Naive thymus-derived CD4-positive, alpha-beta T cell (primary cell): ENCODE data around the gene ULK4. TPM values are rescaled to one million over a fixed set of nuclear protein-coding genes. Genes with fewer than 3 reads are reported as not detected.

ENCODE experiments used
- ATAC-seq: fragments of 150-1000 bp; cut with Tn5 transposase; 2 replicates; pipeline ENCODE4 v1.10.0; 2021; ENCODE audit warnings: mild to moderate bottlenecking, moderate library complexity
- CTCF ChIA-PET: fragments of 350-600 bp; sonication (Branson Sonifier 250); formaldehyde crosslinking; loops from one replicate; lab custom pipeline; 2021; ENCODE audit warnings: antibody characterized with exemption; lab: Charles Lee
- POLR2A ChIA-PET: fragments of 350-600 bp; sonication (Branson Sonifier 250); formaldehyde crosslinking; loops from one replicate; lab custom pipeline; 2021; ENCODE audit warnings: antibody characterized with exemption, inconsistent platforms; lab: Charles Lee
- DNase-seq, 9 donors: peaks; one replicate each; pipeline versions ENCODE4 v3.0.0 to v3.0.0-alpha.2; 2020 to 2022; ENCODE audit warnings: mixed read lengths in 1 of 9
- H3K27ac ChIP-seq: one replicate; pipeline ENCODE4 v1.7.0; 2013; ENCODE audit warnings: mild to moderate bottlenecking, low read depth, low read length, moderate library complexity
- H3K27me3 ChIP-seq, 2 donors: one replicate each; pipeline ENCODE4 v1.7.0; 2013; ENCODE audit warnings: low read length in 2 of 2, mild to moderate bottlenecking in 2 of 2, moderate library complexity in 2 of 2; ENCODE audit not compliant: control insufficient read depth in 2 of 2, insufficient read depth in 2 of 2
- H3K36me3 ChIP-seq, 3 experiments: 1 replicate in 2 of 3; 2 replicates in 1 of 3; pipeline ENCODE4 v1.7.0; 2013; ENCODE audit warnings: low read length in 3 of 3, mild to moderate bottlenecking in 3 of 3, moderate library complexity in 1 of 3; ENCODE audit not compliant: insufficient read depth in 3 of 3, control insufficient read depth in 2 of 3
- H3K4me1 ChIP-seq, 2 donors: one replicate each; pipeline ENCODE4 v1.7.0; 2013; ENCODE audit warnings: low read length in 2 of 2, mild to moderate bottlenecking in 2 of 2, moderate library complexity in 1 of 2; ENCODE audit not compliant: control insufficient read depth in 2 of 2, insufficient read depth in 2 of 2
- H3K4me3 ChIP-seq: 2 replicates; pipeline ENCODE4 v1.7.0; 2013; ENCODE audit warnings: mild to moderate bottlenecking, low read length
- H3K9me3 ChIP-seq, 3 experiments: 1 replicate in 2 of 3; 2 replicates in 1 of 3; pipeline ENCODE4 v1.7.0; 2013; ENCODE audit warnings: low read length in 3 of 3; ENCODE audit not compliant: control insufficient read depth in 2 of 3
- H3K27ac Mint-ChIP-seq, 9 donors: one replicate each; pipeline ENCODE4 v1.8.0; 2020 to 2022; ENCODE audit warnings: mixed read lengths in 9 of 9, mild to moderate bottlenecking in 8 of 9, moderate library complexity in 5 of 9, inconsistent platforms in 2 of 9
- H3K27me3 Mint-ChIP-seq, 5 donors: one replicate each; pipeline ENCODE4 v1.8.0; 2021 to 2022; ENCODE audit warnings: mixed read lengths in 5 of 5, mild to moderate bottlenecking in 1 of 5
- H3K36me3 Mint-ChIP-seq, 5 donors: one replicate each; pipeline ENCODE4 v1.8.0; 2020 to 2022; ENCODE audit warnings: mixed read lengths in 5 of 5, mild to moderate bottlenecking in 3 of 5, inconsistent platforms in 1 of 5
- H3K4me1 Mint-ChIP-seq, 7 donors: one replicate each; pipeline ENCODE4 v1.8.0; 2020 to 2022; ENCODE audit warnings: mixed read lengths in 7 of 7, mild to moderate bottlenecking in 3 of 7, inconsistent platforms in 1 of 7
- H3K4me3 Mint-ChIP-seq, 10 donors: one replicate each; pipeline ENCODE4 v1.8.0; 2020 to 2022; ENCODE audit warnings: mild to moderate bottlenecking in 10 of 10, mixed read lengths in 10 of 10, moderate library complexity in 6 of 10, inconsistent platforms in 2 of 10
- H3K9me3 Mint-ChIP-seq, 11 donors: one replicate each; pipeline ENCODE4 v1.8.0; 2020 to 2022; ENCODE audit warnings: mixed read lengths in 11 of 11, mild to moderate bottlenecking in 4 of 11, inconsistent platforms in 1 of 11, moderate library complexity in 1 of 11
- intact Hi-C, 2 donors: fragments of 100-400 bp; cut with micrococcal nuclease; formaldehyde crosslinking; loops; one replicate each; pipeline ENCODE4 v1.15.1; 2023
- polyA plus RNA-seq, 2 donors: library from polyadenylated mRNA; unstranded; fragments of 300-500 nt; fragmentation: Illumina TruSeq; gene quantifications; one replicate each; pipeline ENCODE4 v1.2.3, GENCODE V29; 2021
- total RNA-seq, 6 experiments: library from RNA in 5 of 6; stranded (reverse) in 5 of 6; gene quantifications; 1 replicate in 5 of 6; 2 replicates in 1 of 6; pipeline ENCODE4 v1.2.3 and lab custom pipeline; 2021 to 2026

The ULK4 gene
- total and polyA plus RNA-seq, 7 experiments from 2014 or later: 6.6 to 22.3 (median 18.9) TPM

GRCh38 chr3:41833628-41834027, 128.3 kb downstream of the ULK4 start:
- no peaks in the 10 kb centered on the region for H3K9me3 ChIP-seq
- Mint-ChIP-seq H3K4me1 (peaks cover 0 to 11% (median 0%) of the 10 kb centered on the region in 7 donors), H3K9me3 (peaks cover 0 to 38% (median 11%) of the 10 kb centered on the region in 11 donors), H3K4me3 (no peak overlapping the region), H3K27ac (no peak overlapping the region), H3K27me3 (no peaks in the 10 kb centered on the region), H3K36me3 (peaks cover 1 to 61% (median 61%) of the 10 kb centered on the region in 5 donors)
- H3K4me3 ChIP-seq: no peak overlapping the region
- no peaks in the 10 kb centered on the region for H3K27me3 ChIP-seq
- H3K36me3 ChIP-seq: peaks cover 0 to 3% (median 0%) of the 10 kb centered on the region in 3 experiments
- no peak for DNase-seq
- ChIA-PET CTCF (no interaction called here), POLR2A (no interaction called here)
- no peak overlapping the region for H3K27ac ChIP-seq
- no peak for ATAC-seq
- intact Hi-C loops: no loop called here
- no peaks in the 10 kb centered on the region for H3K4me1 ChIP-seq

GRCh38 chr3:41819236-41819635, 142.7 kb downstream of the ULK4 start:
- intact Hi-C loops: no loop called here
- no peak for ATAC-seq

GRCh38 chr3:41808618-41809017, 153.3 kb downstream of the ULK4 start:
- CTCF ChIA-PET: no interaction called here
- Histone ChIP-seq H3K9me3 (no peaks in the 10 kb centered on the region), H3K27ac (no peak overlapping the region), H3K4me1 (no peaks in the 10 kb centered on the region), H3K27me3 (no peaks in the 10 kb centered on the region), H3K4me3 (no peak overlapping the region), H3K36me3 (no peaks in the 10 kb centered on the region)
- Mint-ChIP-seq H3K4me1 (no peaks in the 10 kb centered on the region), H3K4me3 (no peak overlapping the region), H3K9me3 (peaks cover 0 to 14% (median 5%) of the 10 kb centered on the region in 11 donors), H3K27me3 (no peaks in the 10 kb centered on the region), H3K27ac (no peak overlapping the region), H3K36me3 (peaks cover 0 to 39% (median 28%) of the 10 kb centered on the region in 5 donors)
- DNase-seq (no peak), ATAC-seq (no peak)
- POLR2A ChIA-PET: no interaction called here
- intact Hi-C loops: no loop called here

More at GRCh38 chr3:41819236-41819635, 142.7 kb downstream of the ULK4 start:
- Mint-ChIP-seq H3K9me3 (peaks cover 0 to 4% (median 0%) of the 10 kb centered on the region in 11 donors), H3K4me1 (peaks cover 0 to 2% (median 0%) of the 10 kb centered on the region in 7 donors), H3K27ac (no peak overlapping the region), H3K36me3 (peaks cover 0 to 62% (median 51%) of the 10 kb centered on the region in 5 donors), H3K4me3 (no peak overlapping the region), H3K27me3 (no peaks in the 10 kb centered on the region)
- ChIA-PET POLR2A (no interaction called here), CTCF (no interaction called here)
- Histone ChIP-seq H3K4me1 (no peaks in the 10 kb centered on the region), H3K9me3 (no peaks in the 10 kb centered on the region), H3K36me3 (no peaks in the 10 kb centered on the region), H3K4me3 (no peak overlapping the region), H3K27ac (no peak overlapping the region), H3K27me3 (no peaks in the 10 kb centered on the region)
- no peak for DNase-seq

- Mint-ChIP-seq H3K27me3 (no peaks in the 10 kb centered on the region), H3K4me1 (no peaks in the 10 kb centered on the region), H3K9me3 (peaks cover 0 to 14% (median 5%) of the 10 kb centered on the region in 11 donors), H3K4me3 (no peak overlapping the region), H3K36me3 (peaks cover 0 to 36% (median 28%) of the 10 kb centered on the region in 5 donors), H3K27ac (no peak overlapping the region)
- intact Hi-C loops: no loop called here
- Histone ChIP-seq H3K4me3 (no peak overlapping the region), H3K36me3 (no peaks in the 10 kb centered on the region), H3K9me3 (no peaks in the 10 kb centered on the region), H3K27me3 (no peaks in the 10 kb centered on the region), H3K27ac (no peak overlapping the region), H3K4me1 (no peaks in the 10 kb centered on the region)
- no peak for DNase-seq
- ATAC-seq: no peak
- ChIA-PET CTCF (no interaction called here), POLR2A (no interaction called here)
These were observed 153.8 kb downstream of the ULK4 start for GRCh38 chr3:41808152-41808551.

GRCh38 chr3:41794748-41795589, 166.9 kb downstream of the ULK4 start:
- ATAC-seq: no peak

GRCh38 chr3:41792806-41793205, 169.1 kb downstream of the ULK4 start:
- intact Hi-C loops: no loop called here
- ATAC-seq (no peak), DNase-seq (no peak)
- peaks cover 0 to 43% (median 34%) of the 10 kb centered on the region in 5 donors for H3K36me3 Mint-ChIP-seq
- ChIA-PET POLR2A (no interaction called here), CTCF (no interaction called here)
- no peaks in the 10 kb centered on the region for H3K27me3 Mint-ChIP-seq
- Histone ChIP-seq H3K27me3 (no peaks in the 10 kb centered on the region), H3K9me3 (no peaks in the 10 kb centered on the region), H3K36me3 (no peaks in the 10 kb centered on the region), H3K4me1 (no peaks in the 10 kb centered on the region), H3K4me3 (no peak overlapping the region), H3K27ac (no peak overlapping the region)
- H3K4me3 Mint-ChIP-seq: no peak overlapping the region
- H3K4me1 Mint-ChIP-seq: no peaks in the 10 kb centered on the region
- no peaks in the 10 kb centered on the region for H3K9me3 Mint-ChIP-seq
- no peak overlapping the region for H3K27ac Mint-ChIP-seq

More at GRCh38 chr3:41794748-41795589, 166.9 kb downstream of the ULK4 start:
- no peaks in the 10 kb centered on the region for H3K9me3 Mint-ChIP-seq
- CTCF ChIA-PET: no interaction called here
- Histone ChIP-seq H3K4me1 (no peaks in the 10 kb centered on the region), H3K27me3 (no peaks in the 10 kb centered on the region), H3K27ac (no peak overlapping the region), H3K9me3 (no peaks in the 10 kb centered on the region), H3K36me3 (no peaks in the 10 kb centered on the region), H3K4me3 (no peak overlapping the region)
- peaks cover 0 to 39% (median 27%) of the 10 kb centered on the region in 5 donors for H3K36me3 Mint-ChIP-seq
- intact Hi-C loops: no loop called here
- H3K4me1 Mint-ChIP-seq: no peaks in the 10 kb centered on the region
- H3K27ac Mint-ChIP-seq: no peak overlapping the region
- H3K4me3 Mint-ChIP-seq: no peak overlapping the region
- POLR2A ChIA-PET: no interaction called here
- H3K27me3 Mint-ChIP-seq: no peaks in the 10 kb centered on the region
- DNase-seq: no peak

- ATAC-seq: no peak
- H3K9me3 ChIP-seq: no peaks in the 10 kb centered on the region
- H3K4me1 ChIP-seq: no peaks in the 10 kb centered on the region
- Mint-ChIP-seq H3K4me1 (no peaks in the 10 kb centered on the region), H3K27ac (no peak overlapping the region), H3K4me3 (no peak overlapping the region), H3K27me3 (no peaks in the 10 kb centered on the region), H3K9me3 (peaks cover 0 to 12% (median 6%) of the 10 kb centered on the region in 11 donors), H3K36me3 (peaks cover 0 to 42% (median 36%) of the 10 kb centered on the region in 5 donors)
- no peaks in the 10 kb centered on the region for H3K36me3 ChIP-seq
- no peak overlapping the region for H3K4me3 ChIP-seq
- H3K27me3 ChIP-seq: no peaks in the 10 kb centered on the region
- H3K27ac ChIP-seq: no peak overlapping the region
- POLR2A ChIA-PET: no interaction called here
- no peak for DNase-seq
- CTCF ChIA-PET: no interaction called here
- intact Hi-C loops: no loop called here
These were observed 192.8 kb downstream of the ULK4 start for GRCh38 chr3:41769106-41769505.
